GM19467 (cell line): ENCODE measurements around the gene PDIK1L.
"Not testable (repeated sequence)": the region's sequence is repeated elsewhere in the genome, so short reads cannot be mapped to it uniquely, and the experiment has no call there.

Source experiments
- ATAC-seq: cut with Tn5 transposase; IDR thresholded peaks from one replicate; pipeline ENCODE4 v1.9.1; 2021; ENCODE audit warnings: mild to moderate bottlenecking, moderate library complexity; ENCODE audit not compliant: unreplicated experiment

PDIK1L gene

DNA sequence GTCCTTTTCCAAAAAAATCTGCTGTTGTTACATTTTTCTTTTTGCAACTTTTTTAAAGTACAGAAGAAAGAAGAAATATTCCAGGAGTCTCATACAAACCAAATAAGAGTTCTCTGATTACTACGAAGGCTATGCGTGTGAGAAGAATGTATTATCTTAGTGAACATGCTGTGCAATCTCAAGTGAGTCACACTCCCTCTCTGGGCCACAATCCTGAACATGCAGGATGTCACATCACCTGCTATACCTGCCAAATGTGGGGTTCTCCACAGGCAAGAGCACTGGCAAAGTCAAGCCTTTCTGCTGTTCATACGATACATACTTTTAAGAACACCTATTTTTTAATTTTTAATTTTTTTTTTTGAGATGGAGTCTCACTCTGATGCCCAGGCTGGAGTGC, 22.5 kb upstream of the PDIK1L start:
- ATAC-seq = no peak

DNA sequence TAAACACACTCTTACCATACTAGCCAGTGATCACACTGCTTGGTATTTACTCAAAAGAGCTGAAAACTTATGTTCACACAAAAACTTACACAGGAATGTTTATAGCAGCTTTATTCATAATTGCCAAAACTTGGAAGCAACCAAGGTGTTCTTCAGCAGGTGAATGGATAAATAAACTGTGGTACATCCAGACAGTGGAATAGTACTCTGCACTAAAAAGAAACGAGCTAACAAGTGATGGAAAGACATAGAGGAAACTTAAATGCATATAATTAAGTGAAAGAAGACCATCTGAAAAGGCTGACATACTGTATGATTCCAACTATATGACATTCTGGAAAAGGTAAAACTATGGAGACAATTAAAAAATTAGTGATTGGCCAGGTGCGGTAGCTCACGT, 20.7 kb upstream of the PDIK1L start:
- ATAC-seq = no peak

GRCh38 chr1:26092422-26092821, 19.2 kb upstream of the PDIK1L start:
- ATAC-seq = no peak

DNA sequence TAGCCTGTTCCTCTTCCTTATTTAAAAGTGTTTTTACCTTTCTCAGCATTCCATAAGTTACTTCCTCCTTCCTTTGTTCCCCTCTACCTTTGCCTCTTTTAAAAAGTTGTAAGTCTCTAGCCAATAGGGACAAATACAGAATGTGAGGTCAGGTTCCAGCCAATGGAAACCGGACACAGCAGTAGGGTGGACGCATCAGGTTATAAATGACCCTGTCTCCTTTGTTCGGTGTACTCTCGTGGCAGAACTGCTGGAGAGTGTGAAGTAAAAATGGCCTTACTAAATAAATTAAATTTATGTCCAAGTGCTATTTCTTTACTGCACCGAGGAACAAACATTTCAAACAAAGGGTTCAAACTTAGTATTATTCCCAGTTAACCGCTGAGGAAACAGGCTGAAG, 18.1 kb upstream of the PDIK1L start:
- not testable (repeated sequence) for ATAC-seq

DNA sequence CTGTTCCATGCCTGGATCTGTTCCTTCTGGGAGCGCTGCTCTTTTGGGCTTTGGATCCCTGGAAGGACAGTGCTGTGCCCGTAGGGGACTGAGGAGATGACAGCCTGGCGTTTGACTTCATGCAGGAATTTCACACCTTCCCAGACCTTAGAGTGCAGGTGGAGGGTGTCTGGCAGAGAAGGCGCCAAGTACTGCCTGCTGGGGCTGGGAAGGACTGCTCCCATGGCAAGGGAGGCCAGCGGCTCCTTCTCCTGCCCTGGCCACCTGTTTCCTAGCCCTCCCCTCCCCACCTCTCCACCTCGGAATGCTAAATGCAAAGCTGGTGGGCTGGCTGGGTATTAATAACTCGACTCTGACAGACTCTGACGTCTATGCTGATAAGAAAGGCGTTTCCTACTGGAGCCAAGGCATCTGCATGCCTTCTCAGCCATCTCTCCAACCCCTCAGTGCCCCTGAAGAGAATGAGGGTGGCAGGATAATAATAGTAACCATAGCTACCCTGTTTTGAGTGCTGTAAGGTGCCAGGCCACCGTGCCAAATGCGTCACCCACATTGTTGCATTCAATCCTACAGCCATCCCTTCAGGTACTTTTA, 17.5 kb upstream of the PDIK1L start:
- no peak for ATAC-seq

GRCh38 chr1:26094677-26095383, 16.8 kb upstream of the PDIK1L start:
- ATAC-seq = no peak

GRCh38 chr1:26096471-26096870, 15.2 kb upstream of the PDIK1L start:
- no peak for ATAC-seq

GRCh38 chr1:26097696-26098095, 13.9 kb upstream of the PDIK1L start:
- no peak for ATAC-seq

- ATAC-seq = no peak
Measured at GRCh38 chr1:26098602-26099001, 13.0 kb upstream of the PDIK1L start.

GRCh38 chr1:26099780-26100179, 11.8 kb upstream of the PDIK1L start:
- ATAC-seq = no peak

GRCh38 chr1:26100204-26100603, 11.4 kb upstream of the PDIK1L start:
- ATAC-seq = not testable (repeated sequence)

DNA sequence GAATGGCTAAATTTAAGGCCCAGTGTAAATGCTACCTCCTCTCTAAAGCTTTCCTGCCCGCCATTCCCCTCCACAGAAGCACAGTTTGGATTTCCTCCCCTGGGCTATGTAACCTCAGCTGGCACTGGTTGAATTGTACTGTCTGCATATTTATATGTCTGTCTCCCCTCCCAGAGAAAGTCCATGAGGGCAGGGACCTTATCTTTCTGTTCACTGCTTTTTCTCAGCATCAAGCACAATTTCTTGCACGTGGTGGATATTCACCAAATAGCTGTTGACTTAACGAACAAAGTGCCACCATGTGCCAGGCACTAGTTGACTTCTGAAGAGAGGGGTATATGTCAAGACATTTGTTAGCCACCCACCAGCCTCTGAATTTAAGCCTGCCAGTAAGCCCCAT, 9.5 kb upstream of the PDIK1L start:
- ATAC-seq = no peak

- no peak for ATAC-seq
Measured at GRCh38 chr1:26102526-26102925, 9.1 kb upstream of the PDIK1L start.

- not testable (repeated sequence) for ATAC-seq
Measured at GRCh38 chr1:26105226-26105548, 6.4 kb upstream of the PDIK1L start.

GRCh38 chr1:26109229-26110164, 2.1 kb upstream of the PDIK1L start:
- no peak for ATAC-seq

DNA sequence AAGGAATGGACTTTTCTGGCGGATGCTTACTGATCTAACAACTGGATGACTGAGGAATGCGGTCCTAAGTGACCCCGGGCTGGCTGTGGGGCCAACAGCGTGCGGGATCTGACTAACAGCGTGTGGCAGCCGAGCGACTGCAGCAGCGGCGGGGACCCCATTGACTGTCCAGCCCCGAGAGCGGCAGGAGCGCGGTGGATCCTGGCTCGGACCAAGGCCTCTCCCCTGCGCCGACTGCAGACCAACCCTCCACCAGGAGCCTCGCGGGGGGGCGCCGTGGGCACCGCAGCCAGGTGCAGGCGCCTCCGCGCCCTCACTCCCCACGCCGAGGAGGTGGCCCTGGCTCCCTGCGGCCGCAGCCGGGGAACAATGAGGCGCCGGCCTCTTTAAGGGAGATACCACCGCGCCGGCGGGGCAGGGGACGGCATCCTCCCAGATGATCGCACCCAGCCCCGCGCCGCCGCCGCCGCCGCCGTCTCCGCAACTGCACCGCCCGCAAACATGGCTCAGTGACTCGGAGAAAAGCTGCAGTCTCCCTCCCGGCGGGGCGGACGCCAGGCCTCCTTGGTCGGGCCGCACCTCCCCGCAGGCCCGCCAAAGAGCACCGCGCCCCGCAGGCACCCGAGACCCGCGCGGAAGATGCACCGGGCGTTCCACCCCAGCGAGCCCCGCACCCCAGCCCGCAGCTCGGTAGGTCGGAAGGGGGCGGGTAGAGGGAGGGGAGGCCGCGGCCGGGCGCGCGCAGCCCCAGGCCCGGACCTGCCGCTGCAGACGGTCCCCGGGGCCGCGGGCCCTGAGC, 694 bp upstream of the PDIK1L start:
- peak; percentile 38 for ATAC-seq

- ATAC-seq = peak; percentile 6
Measured at GRCh38 chr1:26112407-26112775, 767 bp downstream of the PDIK1L start.

- no peak for ATAC-seq
Measured at GRCh38 chr1:26114165-26114927, 2.7 kb downstream of the PDIK1L start.

DNA sequence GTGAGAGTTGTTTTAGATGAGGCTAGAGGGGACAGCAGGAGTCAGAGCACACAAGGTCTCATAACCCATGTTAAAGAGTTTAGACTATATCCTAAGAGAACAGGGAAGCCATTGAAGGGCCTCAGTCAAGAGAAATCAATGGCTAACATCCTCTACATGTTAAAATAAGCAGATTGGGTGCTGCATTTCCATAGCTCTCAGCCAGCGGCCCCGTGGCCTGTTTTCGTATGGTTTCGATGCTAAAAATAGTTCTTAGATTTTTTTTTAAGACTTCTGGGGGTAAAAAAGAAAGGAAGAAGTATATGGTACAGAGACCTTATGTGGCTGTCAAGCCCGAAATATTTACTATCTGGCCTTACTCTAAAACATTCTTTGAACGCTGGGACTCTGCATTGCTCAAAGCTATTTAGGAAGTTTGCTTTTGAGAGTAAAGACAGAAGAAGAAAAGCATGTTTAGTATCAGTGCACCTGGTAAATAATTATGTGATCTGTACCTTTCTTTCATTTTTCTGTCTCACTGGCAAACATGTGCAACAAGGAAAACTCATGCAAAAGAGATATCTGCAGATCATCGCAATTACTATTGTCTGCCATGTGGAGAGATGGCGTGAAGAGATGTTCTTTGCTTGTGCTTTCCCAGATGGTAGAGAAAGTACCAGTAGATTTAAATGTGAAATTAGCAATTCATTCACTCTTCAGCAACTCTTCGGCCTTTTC, 8.4 kb downstream of the PDIK1L start:
- no peak for ATAC-seq
